WI38 (cell line): ENCODE data around the gene LTBP1.

Experiments used
- H3K4me3 ChIP-seq: 2 replicates; pipeline ENCODE4 v1.5.1; 2011; ENCODE audit warnings: low read depth, mild to moderate bottlenecking, control low read depth, low read length
- CTCF ChIP-seq: IDR thresholded peaks from 2 replicates; pipeline ENCODE4 v1.5.1; 2012; ENCODE audit warnings: low read depth, mild to moderate bottlenecking, control low read depth, low read length

The LTBP1 gene

GRCh38 chr2:33083699-33084387 lies 137.1 kb downstream of the LTBP1 start:
- no peak overlapping the region for H3K4me3 ChIP-seq
- TF ChIP-seq CTCF: no peak

- no peak for TF ChIP-seq CTCF
- H3K4me3 ChIP-seq: no peak overlapping the region
These were observed 137.7 kb downstream of the LTBP1 start for GRCh38 chr2:33084433-33084832.

- no peak overlapping the region for H3K4me3 ChIP-seq
- no peak for TF ChIP-seq CTCF
These were observed 138.9 kb downstream of the LTBP1 start for GRCh38 chr2:33085646-33086045.

- TF ChIP-seq CTCF: no peak
These were observed 139.8 kb downstream of the LTBP1 start for GRCh38 chr2:33086400-33087015.

GRCh38 chr2:33090553-33091134 lies 143.9 kb downstream of the LTBP1 start:
- no peak overlapping the region for H3K4me3 ChIP-seq
- no peak for TF ChIP-seq CTCF

More at GRCh38 chr2:33086400-33087015, 139.8 kb downstream of the LTBP1 start:
- no peak overlapping the region for H3K4me3 ChIP-seq

- TF ChIP-seq CTCF: no peak
- H3K4me3 ChIP-seq: no peak overlapping the region
These were observed 144.9 kb downstream of the LTBP1 start for GRCh38 chr2:33091541-33092123.

GRCh38 chr2:33093283-33093993 lies 146.7 kb downstream of the LTBP1 start:
- no peak for TF ChIP-seq CTCF
- H3K4me3 ChIP-seq: no peak overlapping the region
